Hepatocyte (in vitro differentiated cells): ENCODE measurements around the gene PXN. TPM values are rescaled to one million over a fixed set of nuclear protein-coding genes. Genes with fewer than 3 reads are reported as not detected.

Source experiments
- DNase-seq: peaks from one replicate; pipeline ENCODE4 v3.0.0-alpha.2; 2016; ENCODE audit warnings: low spot score
- H2AFZ ChIP-seq: fragments of 200-600 bp; sonication (generic); 2 replicates; pipeline ENCODE4 v1.6.0; 2016; ENCODE audit warnings: antibody characterized with exemption, mild to moderate bottlenecking
- H3K27ac ChIP-seq: fragments of 200-600 bp; sonication (generic); 2 replicates; pipeline ENCODE4 v1.5.1; 2016; ENCODE audit warnings: mild to moderate bottlenecking
- H3K27me3 ChIP-seq: fragments of 200-600 bp; sonication (generic); 2 replicates; pipeline ENCODE4 v1.6.1; 2016
- H3K36me3 ChIP-seq: fragments of 200-600 bp; sonication (generic); replicated peaks from 2 replicates; pipeline ENCODE4 v1.5.1; 2016; ENCODE audit warnings: low read depth; ENCODE audit not compliant: insufficient read depth
- H3K4me1 ChIP-seq: fragments of 200-600 bp; sonication (generic); 2 replicates; pipeline ENCODE4 v1.5.1; 2016; ENCODE audit warnings: mild to moderate bottlenecking, moderate library complexity; ENCODE audit not compliant: insufficient read depth
- H3K4me2 ChIP-seq: fragments of 200-600 bp; sonication (generic); 2 replicates; pipeline ENCODE4 v1.6.0; 2016
- H3K4me3 ChIP-seq: fragments of 200-600 bp; sonication (generic); 2 replicates; pipeline ENCODE4 v1.5.1; 2016; ENCODE audit warnings: mild to moderate bottlenecking
- H3K79me2 ChIP-seq: fragments of 200-600 bp; sonication (generic); 2 replicates; pipeline ENCODE4 v1.6.0; 2017; ENCODE audit warnings: mild to moderate bottlenecking
- H3K9me2 ChIP-seq: fragments of 200-600 bp; sonication (generic); replicated peaks from 2 replicates; pipeline ENCODE4 v1.6.0; 2017; ENCODE audit warnings: mild to moderate bottlenecking; ENCODE audit not compliant: insufficient read depth
- H3K9me3 ChIP-seq: fragments of 200-600 bp; sonication (generic); 2 replicates; pipeline ENCODE4 v1.5.1; 2016; ENCODE audit warnings: low read depth, mild to moderate bottlenecking
- H4K20me1 ChIP-seq: fragments of 200-600 bp; sonication (generic); 2 replicates; pipeline ENCODE4 v1.6.0; 2016; ENCODE audit warnings: mild to moderate bottlenecking; ENCODE audit not compliant: insufficient read depth, poor library complexity, severe bottlenecking
- CTCF ChIP-seq: fragments of 200-600 bp; sonication (generic); IDR thresholded peaks from 2 replicates; pipeline ENCODE4 v1.5.1; 2016; ENCODE audit warnings: antibody characterized with exemption, mild to moderate bottlenecking; ENCODE audit not compliant: poor library complexity
- EZH2 ChIP-seq: fragments of 200-600 bp; sonication (generic); IDR thresholded peaks from 2 replicates; pipeline ENCODE4 v1.6.1; 2016; ENCODE audit warnings: antibody characterized with exemption, mild to moderate bottlenecking, borderline replicate concordance
- EZH2phosphoT487 ChIP-seq: fragments of 200-600 bp; sonication (generic); IDR thresholded peaks from one replicate; pipeline ENCODE4 v1.6.1; 2018; ENCODE audit warnings: antibody characterized with exemption, mild to moderate bottlenecking, low read depth, moderate library complexity; ENCODE audit not compliant: unreplicated experiment, severe bottlenecking
- WGBS: methylation state at CpG from one replicate; pipeline ENCODE4 v1.1.6; 2016; ENCODE audit warnings: low lambda C conversion rate; ENCODE audit errors: missing lambda C conversion rate; 5-methylcytosine and 5-hydroxymethylcytosine counted together
- polyA plus RNA-seq: library from polyadenylated mRNA; unstranded; fragments of >200 nt; fragmentation: Nextera tagmentation; extraction: Ambion mirVana; gene quantifications from 2 replicates; pipeline ENCODE4 v1.2.1, GENCODE V29; 2016
- total RNA-seq: library from RNA; depleted of rRNA; stranded (reverse); fragments of >200 nt; gene quantifications from 2 replicates; pipeline ENCODE4 v1.2.3, GENCODE V29; 2014

Gene PXN
- total and polyA plus RNA-seq, 2 experiments from 2014 or later = 26.7 to 61.7 TPM

- Histone ChIP-seq H4K20me1 (no peaks in the 10 kb centered on the region), H3K27ac (no peak overlapping the region), H2AFZ (no peak overlapping the region), H3K9me3 (no peaks in the 10 kb centered on the region), H3K9me2 (no peaks in the 10 kb centered on the region), H3K4me1 (peaks cover 4% of the 10 kb centered on the region), H3K4me2 (no peak overlapping the region), H3K79me2 (no peaks in the 10 kb centered on the region), H3K27me3 (no peaks in the 10 kb centered on the region), H3K4me3 (no peak overlapping the region), H3K36me3 (no peaks in the 10 kb centered on the region)
- DNase-seq = no peak
- TF ChIP-seq EZH2phosphoT487 (no peak), EZH2 (no peak), CTCF (no peak)
- 97% methylated on average over 10 of the region's 10 CpGs for WGBS
These were observed 59.3 kb downstream of the PXN start for GRCh38 chr12:120206228-120206627.

GRCh38 chr12:120204171-120204570 is 61.4 kb downstream of the PXN start:
- Histone ChIP-seq H3K36me3 (peaks cover 2% of the 10 kb centered on the region), H3K9me3 (no peaks in the 10 kb centered on the region), H3K4me3 (no peak overlapping the region), H3K4me1 (peaks cover 14% of the 10 kb centered on the region), H3K9me2 (no peaks in the 10 kb centered on the region), H2AFZ (no peak overlapping the region), H4K20me1 (peaks cover 13% of the 10 kb centered on the region), H3K27me3 (no peaks in the 10 kb centered on the region), H3K79me2 (peaks cover 17% of the 10 kb centered on the region), H3K27ac (no peak overlapping the region), H3K4me2 (no peak overlapping the region)
- no peak for TF ChIP-seq EZH2
- no peak for TF ChIP-seq CTCF
- no peak for TF ChIP-seq EZH2phosphoT487
- WGBS = 100% methylated on average over 4 of the region's 7 CpGs
- DNase-seq = no peak

GRCh38 chr12:120200364-120200800 is 65.1 kb downstream of the PXN start:
- H3K79me2 ChIP-seq = peaks cover 41% of the 10 kb centered on the region
- H4K20me1 ChIP-seq = peaks cover 29% of the 10 kb centered on the region
- no peak for DNase-seq
- H3K27ac ChIP-seq = peak overlapping the region; percentile 49
- H3K4me3 ChIP-seq = peak overlapping the region; percentile 44
- H3K4me2 ChIP-seq = peak overlapping the region; percentile 90
- H3K36me3 ChIP-seq = peaks cover 2% of the 10 kb centered on the region
- H3K4me1 ChIP-seq = peaks cover 22% of the 10 kb centered on the region
- no peak overlapping the region for H2AFZ ChIP-seq
- no peaks in the 10 kb centered on the region for H3K27me3 ChIP-seq
- no peaks in the 10 kb centered on the region for H3K9me3 ChIP-seq
- no peaks in the 10 kb centered on the region for H3K9me2 ChIP-seq
- 2% methylated on average over 16 of the region's 16 CpGs for WGBS
- TF ChIP-seq CTCF (no peak), EZH2 (no peak), EZH2phosphoT487 (no peak)
